NCI-H2227 (cell line): ENCODE data around the gene DCAKD.

Source experiments
- DNase-seq: peaks from one replicate; lab custom pipeline; 2025; ENCODE audit not compliant: unreplicated experiment; lab: John Stamatoyannopoulos, UW

Gene DCAKD

DNA sequence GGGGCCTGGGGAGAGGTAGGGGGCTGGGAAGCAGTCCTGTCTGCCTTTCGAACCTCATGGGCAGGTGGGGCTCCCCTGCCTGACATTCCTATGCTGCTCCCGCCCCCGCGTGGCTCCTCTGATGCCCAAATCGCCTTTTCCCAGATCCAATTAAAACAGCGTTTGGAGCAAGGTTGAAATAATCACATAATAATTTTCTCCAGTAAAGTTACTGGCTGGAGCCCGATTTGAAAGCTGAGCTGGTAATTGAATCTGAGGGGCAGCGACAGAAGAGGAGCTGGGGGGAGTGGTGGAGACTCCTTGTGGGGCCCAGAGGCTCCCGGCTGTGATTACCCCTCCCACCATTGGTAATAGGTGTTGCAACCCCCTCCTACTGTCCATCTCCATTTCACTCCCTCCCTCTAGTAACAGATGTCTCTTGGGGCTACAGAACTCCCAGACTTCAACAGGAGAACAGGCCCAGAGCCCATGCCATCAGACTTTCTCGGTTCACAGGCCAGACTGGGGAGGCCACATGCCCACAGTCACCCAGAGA, 44.4 kb downstream of the DCAKD start:
- DNase-seq: peak; percentile 51

DNA sequence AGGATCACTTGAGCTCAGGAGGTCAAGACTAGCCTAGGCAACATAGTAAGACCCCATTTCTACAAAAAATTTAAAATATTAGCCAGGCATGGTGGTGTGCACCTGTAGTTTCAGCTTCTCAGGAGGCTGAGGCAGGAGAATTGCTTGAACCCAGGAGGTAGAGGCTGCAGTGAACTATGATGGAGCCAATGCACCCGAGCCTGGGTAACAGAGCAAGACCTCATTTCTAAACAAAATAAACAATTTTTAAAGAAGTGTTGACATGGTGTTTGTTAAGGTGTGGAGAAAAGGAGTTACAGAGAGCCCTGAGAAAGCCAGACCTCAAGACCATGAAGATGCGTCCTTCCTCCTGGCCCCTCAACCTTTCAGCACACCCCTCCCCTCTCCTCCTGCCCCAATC, 45.7 kb downstream of the DCAKD start:
- DNase-seq: no peak

DNA sequence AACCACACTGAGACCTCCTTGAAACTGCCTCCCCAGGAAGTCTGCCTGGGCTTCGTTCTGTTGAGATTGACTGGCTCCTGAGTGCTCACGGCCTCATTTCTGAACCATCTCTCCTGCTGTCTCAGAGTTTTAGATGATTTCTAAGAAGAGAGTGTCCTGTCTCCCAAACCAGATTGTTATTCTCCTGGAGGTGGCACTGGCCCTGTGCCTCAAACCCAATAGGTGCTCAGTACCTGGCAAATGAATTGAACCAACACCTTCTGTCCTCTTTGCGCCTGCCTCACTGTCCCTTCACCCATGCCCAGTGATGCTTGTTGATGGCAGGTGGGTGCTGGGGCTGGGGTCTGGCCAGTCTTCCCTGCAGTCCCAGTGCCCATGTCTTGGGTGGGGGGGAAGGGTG, 47.0 kb downstream of the DCAKD start:
- no peak for DNase-seq

DNA sequence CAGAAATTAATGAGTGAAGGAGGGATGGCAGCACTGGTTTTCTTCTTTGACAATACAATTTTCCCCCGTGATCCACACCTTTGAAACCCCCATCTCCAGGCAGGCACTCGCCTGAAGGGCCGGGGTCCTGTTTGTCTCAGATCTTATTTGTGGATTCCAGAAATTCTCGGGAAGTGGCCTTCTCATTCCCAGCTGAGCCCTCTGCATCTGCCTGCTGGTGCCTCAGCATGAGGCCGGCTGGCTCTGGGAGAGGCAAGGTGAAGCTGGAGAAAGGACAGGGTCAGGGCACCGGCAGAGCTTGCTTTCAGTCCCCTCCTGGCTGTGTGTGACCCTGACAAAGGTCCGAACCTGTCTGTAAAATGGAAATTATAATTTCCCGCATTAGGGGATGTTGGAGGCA, 47.6 kb downstream of the DCAKD start:
- no peak for DNase-seq

DNA sequence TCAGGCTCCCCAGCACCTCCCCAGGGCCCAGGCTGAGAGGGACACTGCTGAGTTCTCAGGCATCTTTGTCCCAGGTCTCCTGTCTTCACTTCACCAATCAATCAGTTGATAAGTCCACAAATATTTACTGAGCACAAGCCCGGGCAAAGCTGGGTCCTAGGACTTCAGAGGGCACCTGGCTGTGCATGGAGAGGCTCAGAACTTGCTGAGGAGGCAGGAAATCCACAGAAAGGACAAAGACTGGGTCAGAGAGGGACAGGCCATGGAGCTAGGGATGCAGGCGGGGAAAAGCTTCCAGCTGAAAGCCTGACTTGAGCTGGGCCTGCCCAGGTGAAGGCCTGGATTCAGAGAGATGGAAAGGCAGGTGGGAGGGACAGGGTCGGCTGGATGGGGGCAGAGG, 50.1 kb downstream of the DCAKD start:
- no peak for DNase-seq

DNA sequence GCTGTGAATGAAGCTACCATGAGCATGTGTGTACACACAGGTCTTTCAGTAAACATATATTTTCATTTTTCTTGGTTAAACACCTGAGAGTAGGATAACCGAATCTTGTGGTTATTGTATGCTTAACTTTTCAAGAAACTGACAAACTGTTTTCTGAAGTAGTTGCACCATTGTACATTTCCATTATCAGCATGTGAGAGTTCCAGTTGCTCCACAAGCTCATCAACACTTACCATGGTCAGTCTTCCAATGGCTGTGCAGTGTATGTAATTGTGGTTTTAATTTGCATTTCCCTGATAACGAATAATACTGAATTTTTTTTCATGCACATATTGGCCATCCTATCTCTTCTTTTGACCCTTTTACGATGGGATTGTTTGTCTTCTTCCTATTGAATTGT, 52.0 kb downstream of the DCAKD start:
- peak; percentile 16 for DNase-seq

DNA sequence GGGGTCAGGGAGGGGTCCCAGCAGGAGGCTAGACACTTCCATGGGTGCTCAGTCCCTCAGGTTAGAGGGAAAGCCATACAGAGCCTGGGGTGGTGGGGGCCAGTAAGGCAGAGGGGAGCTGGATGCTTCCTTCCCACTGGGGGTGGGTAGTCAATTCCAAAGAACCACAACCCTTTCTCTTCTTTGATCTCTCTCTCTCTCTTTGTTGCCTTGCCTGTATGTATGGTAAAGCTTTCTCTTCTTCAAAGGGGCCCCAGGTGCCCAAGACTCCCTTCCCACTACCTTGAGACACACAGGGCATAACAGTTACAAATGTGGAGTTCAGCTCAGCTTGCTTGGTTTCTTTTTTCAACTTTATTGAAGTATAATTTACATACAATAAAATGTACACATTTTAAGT, 52.8 kb downstream of the DCAKD start:
- no peak for DNase-seq

DNA sequence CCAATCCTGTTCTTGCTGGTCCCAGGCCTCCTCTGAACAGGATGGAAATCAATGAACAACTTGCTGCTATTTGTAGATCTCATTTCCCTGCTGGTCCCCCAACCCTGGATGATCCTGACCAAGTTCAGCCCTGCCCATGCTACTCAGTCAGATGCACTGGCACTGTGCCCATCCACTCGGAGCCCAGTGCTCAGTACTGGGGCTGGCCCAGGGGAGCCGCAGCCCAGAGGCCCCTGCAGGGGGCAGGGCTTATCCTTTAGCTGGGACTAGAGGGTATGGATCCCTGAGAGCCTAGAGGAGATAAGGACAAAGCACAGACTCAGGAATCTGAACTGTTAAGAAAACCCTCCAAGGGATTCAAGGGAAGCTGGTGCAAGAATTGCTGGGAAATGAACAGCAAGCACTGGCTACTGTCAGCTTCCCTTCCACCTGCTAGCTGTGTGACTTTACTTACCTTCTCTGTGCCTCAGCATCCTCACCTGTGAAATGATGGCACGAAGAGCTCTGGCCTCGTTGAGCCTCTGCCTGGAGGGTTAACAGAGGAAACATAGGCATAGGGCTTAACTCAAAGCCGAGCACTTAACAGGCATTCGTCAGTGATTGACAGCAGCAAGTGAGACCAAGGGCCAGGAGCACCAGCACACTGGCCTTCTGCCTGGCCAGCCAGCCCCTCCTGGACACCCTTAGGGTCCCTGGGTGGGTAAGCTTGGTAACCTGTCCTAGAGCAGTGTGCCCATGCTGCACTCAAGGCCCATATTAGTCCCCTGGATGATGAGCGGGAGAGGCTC, 53.5 kb downstream of the DCAKD start:
- no peak for DNase-seq

DNA sequence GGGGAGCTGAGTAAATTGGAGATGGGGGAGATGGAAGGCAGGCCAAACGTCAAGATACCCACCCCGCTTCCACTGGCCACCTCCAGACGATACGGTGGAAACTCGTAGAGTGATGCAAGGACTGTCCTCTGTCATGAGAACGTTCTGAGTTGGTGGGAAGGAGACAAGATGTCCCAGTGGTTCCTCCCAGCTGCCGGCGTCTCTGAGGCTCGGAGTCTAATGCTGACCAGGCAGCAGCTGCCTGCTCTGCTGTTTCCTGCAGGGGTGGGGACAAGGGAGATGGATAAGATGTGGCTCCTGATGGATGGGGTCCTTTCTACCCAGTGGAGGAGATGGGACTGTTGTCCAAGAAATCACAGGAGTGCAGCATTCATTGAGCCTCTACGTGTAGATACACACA, 55.1 kb downstream of the DCAKD start:
- DNase-seq: no peak

DNA sequence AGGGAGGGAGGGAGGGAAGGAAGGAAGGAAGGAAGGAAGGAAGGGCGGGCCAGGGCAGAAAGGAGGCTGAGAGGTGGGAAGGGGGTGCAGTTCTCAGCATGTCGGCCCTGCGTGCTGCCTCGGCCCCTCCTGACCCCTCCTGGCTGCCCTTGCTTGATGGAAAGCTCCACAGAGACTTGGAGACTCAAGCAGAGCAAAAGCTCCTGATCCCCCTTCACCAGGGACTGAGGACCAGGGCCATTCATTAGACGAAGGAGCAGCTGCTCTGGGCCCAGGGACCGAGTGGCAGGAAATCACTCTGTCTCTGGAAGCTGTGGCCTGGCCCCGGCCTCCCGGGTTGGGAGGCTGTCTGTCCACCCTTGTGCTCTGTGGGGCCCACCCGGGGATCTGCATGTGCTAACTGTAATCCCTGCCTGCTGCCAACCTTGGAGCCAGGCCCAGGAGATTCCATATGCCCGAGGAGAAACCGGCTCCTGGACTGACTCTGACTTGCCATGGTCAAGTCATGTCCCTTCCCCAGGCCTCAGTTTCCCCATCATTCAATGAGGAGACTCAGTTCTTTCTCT, 55.9 kb downstream of the DCAKD start:
- no peak for DNase-seq

DNA sequence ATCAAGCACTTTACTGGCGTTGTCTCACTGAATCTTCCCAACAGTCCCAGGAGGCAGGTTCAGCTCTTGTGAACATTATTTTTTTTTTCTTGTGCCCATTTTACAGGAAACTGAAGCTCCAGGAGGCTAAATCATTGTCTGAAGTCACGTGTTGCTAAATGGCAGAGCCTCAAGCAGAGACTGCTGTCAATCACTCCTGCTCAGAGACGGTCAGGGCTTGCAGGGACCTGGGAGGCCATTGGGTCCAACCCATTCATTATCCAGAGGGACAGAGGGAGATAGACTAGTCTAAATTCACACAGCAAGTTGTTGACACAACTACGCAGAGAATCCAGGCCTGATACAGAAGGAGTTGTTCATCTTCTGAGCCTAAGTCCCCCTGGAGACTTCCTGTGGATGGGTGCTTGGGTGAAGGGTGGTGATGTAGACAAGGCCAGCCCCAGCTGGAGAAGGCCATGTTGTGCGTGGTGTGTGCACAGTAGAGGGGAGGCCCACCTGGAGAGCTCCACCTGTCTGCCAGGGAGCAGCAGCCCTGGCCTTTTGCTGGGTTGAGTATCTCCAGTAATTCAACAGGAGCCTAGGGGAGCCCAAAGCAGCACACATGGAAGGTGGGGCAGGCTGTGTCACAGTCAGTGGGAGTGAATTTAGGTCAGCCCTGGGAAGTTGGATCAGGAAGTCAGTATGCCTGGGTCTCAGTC, 59.0 kb downstream of the DCAKD start:
- no peak for DNase-seq

DNA sequence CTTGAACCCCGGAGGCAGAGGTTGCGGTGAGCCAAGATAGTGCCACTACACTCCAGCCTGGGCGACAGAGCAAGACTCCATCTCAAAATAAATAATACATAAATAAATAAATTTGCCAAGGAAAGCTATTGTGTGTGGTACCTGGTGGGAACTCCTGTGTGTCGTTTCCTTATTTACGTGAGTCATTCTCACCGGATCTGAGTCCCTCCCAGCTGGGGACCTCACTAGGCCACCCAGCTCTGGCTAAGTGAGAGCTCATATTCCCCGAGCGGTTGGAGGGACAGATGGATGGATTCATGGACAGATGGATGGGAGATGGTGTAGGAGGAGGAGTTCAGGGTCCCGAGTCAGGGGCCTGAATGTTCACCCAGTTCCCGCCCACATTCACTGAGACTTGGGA, 60.4 kb downstream of the DCAKD start:
- no peak for DNase-seq

DNA sequence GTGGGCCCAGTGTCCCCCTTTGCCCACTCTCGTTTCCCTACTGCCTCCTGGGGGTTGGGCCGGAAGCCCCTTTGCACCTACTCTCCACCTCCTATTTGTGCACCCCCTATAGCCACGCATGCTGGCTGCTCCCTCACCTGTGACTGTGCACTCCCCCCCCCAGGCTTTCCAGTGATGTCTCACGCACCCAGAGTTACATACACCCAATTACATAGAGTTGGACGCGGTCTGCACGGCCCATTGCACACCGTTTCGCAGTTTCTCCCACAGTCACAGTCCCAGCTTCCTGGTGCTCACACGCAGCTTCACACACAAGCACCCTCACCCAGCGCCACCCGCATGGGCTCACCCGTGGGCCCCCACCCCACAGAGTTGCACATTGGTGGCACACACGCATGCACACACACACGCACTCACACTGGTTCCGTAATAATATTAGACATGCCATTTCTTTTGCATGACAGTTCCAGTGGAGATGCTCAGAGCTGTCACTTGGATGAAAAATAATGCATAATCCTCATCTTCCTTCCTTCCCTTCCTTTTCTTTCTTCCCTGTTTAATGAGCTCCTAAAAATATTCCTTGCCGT, 61.8 kb downstream of the DCAKD start:
- DNase-seq: no peak

DNA sequence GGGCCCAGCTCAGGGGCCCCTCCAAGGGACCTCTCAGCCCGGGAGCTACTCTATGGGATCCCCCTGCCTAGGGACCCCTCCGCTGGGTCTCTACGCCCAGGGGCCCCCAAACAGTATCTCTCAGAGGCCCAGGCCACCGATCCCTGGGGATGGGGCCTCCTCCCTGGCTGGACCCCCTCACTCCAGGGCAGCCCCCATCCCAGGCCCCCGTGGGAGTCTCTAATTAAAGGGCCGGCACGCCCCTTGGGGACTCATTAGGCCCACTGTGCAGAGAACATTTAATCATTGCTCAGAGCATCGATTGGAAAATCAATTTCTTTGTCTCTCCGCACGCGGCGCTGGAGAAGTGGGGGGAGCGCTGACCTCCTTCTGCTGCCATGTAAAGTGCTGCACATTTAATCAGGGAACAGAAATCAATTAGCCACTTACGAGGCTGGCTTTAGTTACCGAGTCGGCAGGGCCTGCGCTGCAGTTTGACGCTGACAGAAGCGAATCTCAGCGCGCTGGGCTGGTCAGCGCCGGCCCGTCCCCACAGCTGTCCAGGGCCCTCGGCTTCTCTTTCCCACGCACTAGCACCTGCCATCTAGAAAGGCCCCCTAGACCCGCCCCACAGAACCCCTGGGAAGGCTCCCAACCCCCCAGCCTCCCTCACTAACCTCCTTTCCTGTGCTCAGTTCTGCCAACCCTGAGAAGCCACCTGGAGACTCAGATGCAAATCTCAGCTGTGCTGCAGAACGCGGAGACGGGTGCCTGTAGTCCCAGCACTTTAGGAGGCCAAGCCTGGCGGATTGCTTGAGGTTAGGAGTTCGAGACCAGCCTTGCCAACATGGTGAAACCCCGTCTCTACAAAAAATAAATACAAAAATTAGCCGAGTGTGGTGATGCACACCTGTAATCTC, 63.1 kb downstream of the DCAKD start:
- no peak for DNase-seq

DNA sequence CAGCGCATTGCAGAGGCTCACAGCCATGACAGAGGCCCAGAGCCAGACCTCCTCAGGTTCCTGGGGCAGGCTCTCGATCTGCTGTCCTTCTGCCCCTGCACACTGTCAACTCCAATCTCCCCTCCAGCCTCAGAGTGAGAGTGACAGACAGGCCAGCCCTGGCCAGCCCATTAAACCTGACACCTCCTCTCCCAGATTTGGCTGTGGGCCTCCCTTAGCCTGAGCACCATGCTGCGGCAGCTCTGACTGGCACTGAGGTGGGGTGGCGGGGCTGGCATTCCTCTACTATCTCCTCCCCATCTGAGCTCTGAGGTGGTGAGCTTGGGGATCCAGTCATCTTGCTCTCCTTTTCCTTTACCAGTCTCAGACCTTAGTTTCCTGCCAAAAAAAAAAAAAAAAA, 67.9 kb downstream of the DCAKD start:
- no peak for DNase-seq

DNA sequence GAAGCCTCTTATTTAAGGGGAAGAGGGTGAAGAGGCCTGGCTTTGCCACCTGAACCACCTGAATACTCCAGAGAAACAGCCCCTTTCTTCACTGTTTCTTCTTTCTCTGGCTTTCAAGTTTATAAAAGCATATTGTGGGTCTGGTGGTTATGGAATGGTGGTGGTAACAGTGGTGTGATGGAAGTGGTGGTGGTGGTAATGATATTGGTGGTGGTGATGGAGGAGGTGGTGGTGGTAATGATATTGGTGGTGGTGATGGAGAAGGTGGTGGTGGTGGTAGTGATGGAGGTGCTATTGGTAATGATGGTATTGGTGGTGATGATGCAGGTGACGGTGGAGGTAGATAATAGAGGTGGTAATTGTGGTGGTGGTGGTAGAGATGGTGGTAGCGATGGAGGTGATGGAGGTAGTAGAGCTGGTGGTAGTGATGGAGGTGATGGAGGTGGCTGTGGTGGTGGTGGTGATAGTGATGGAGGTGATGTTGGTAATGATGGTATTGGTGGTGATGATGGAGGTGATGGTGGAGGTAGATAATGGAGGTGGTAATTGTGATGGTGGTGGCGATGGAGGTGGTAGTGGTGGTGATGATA, 69.2 kb downstream of the DCAKD start:
- DNase-seq: no peak

DNA sequence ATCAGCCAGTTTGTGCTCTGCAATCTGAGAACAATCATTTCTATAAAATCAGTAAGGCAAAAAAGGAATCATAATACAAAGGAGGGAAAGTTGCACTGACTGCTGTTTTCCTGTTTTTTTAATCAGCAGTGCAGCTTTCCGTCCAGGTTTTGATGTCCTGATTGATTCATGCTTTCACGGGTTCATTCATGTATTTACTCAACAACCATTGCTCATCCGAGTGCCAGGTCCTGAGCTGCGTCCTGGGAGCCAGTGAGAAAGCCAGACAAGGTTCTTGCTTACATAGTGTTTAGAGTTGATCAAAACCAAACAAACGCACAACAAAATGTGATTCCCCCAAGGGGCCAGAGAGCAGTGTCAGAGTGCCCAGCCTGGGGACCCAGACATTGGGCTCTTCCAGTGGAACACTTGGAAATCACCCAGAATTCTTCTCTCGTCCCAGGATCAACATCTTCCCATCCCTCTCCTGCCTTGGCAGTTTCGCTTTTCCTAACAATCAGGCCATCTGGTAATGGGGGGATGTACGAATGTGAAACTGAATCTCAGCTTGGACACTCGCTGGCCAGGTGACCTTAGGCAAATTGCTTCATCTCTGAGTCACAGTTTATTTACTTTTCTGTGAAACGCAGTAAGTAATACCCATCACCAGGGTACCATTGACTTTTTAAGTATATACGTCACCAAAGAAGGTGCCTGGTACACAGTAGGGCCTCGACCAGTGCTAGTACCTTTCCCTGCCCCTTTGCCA, 70.0 kb downstream of the DCAKD start:
- no peak for DNase-seq

DNA sequence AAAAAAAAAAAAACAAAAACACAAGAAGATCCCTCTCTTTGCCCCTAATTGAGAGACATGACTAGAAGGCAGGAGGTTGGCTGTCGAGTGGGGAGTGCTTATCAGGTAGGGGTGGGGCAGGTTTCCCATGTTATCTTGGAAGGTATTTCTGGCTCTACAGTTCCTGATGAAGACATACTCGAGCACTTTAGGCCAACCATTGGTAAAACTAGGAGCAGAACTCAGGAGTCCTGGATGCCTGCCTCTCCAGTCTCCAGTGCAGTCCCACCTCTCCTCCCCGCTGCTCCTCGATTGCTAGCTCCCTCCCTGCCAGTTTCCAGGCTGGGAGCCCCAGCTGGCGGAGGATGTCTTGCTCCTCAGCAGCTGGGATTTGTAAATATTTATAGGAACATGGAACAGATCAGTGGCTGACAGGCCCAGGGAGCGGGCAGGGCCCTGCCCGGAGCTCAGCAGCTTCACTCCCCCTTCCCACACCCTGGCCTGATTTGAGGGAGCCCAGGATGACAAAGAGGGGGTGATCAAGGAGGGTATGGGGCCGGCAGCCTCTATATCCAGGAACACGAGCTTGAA, 71.9 kb downstream of the DCAKD start:
- DNase-seq: peak; percentile 23

DNA sequence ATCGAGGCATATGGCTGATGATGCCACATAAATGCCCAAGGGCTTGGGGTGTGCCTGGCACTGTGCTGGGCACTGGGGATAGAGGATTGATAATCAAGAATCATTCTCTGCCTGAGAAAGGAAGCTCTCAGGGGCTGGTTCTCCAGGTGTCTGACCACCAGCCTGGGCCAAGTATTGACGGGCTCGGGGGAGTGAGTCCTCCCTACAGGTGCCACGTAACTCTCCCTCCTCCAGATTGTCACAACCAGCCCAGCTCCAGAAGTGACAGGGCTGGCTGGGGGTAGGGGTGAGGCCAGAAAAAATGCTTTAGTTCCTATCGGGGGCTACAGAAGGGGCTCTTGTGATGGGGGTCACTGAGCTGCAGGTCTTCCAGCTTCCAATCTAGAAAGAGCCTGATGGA, 72.6 kb downstream of the DCAKD start:
- no peak for DNase-seq
